Calu3 (cell line): ENCODE data around the gene ZNF780A. TPM values are rescaled to one million over a fixed set of nuclear protein-coding genes. Genes with fewer than 3 reads are reported as not detected.
"Not testable (repeated sequence)": the region's sequence is repeated elsewhere in the genome, so short reads cannot be mapped to it uniquely, and the experiment has no call there.

Experiments used
- BruUV-seq: library from RNA; stranded (reverse); fragments of 400-500 nt; replicated peaks from 2 replicates; lab custom pipeline; 2021; lab: Mats Ljungman, UMichigan
- CTCF ChIA-PET: fragments of 300-600 bp; sonication (Branson Sonifier 250); formaldehyde crosslinking; loops from one replicate; lab custom pipeline; 2022; ENCODE audit warnings: antibody characterized with exemption; lab: Charles Lee
- DNase-seq: peaks from one replicate; pipeline ENCODE4 v3.0.0; 2022
- H3K27ac Mint-ChIP-seq: one replicate; pipeline ENCODE4 v1.8.0; 2022; ENCODE audit warnings: mixed read lengths; ENCODE audit not compliant: unreplicated experiment
- H3K27me3 Mint-ChIP-seq: one replicate; pipeline ENCODE4 v1.8.0; 2022; ENCODE audit warnings: mixed read lengths; ENCODE audit not compliant: unreplicated experiment
- H3K36me3 Mint-ChIP-seq: one replicate; pipeline ENCODE4 v1.8.0; 2022; ENCODE audit warnings: mild to moderate bottlenecking, moderate library complexity, mixed read lengths; ENCODE audit not compliant: insufficient read depth, unreplicated experiment
- H3K4me1 Mint-ChIP-seq: one replicate; pipeline ENCODE4 v1.8.0; 2022; ENCODE audit warnings: mild to moderate bottlenecking, low read depth, mixed read lengths; ENCODE audit not compliant: unreplicated experiment
- H3K4me3 Mint-ChIP-seq: one replicate; pipeline ENCODE4 v1.8.0; 2022; ENCODE audit warnings: mild to moderate bottlenecking, low read depth, moderate library complexity, mixed read lengths; ENCODE audit not compliant: unreplicated experiment
- H3K9me3 Mint-ChIP-seq: one replicate; pipeline ENCODE4 v1.8.0; 2022; ENCODE audit warnings: low read depth, mixed read lengths; ENCODE audit not compliant: unreplicated experiment
- CTCF ChIP-seq: fragments of 200-600 bp; IDR thresholded peaks from one replicate; pipeline ENCODE4 v1.8.0; 2022; ENCODE audit warnings: antibody characterized with exemption; ENCODE audit not compliant: unreplicated experiment
- intact Hi-C: fragments of 100-400 bp; cut with micrococcal nuclease; formaldehyde crosslinking; loops from one replicate; pipeline ENCODE4 v1.10.0; 2022; ENCODE audit not compliant: unreplicated experiment
- total RNA-seq: library from RNA; stranded (reverse); gene quantifications from 2 replicates; pipeline ENCODE4 v1.2.3, GENCODE V29; 2022

The ZNF780A gene
- total RNA-seq, 1 experiment from 2014 or later: 32.6 TPM

GRCh38 chr19:40119380-40119779, 28.6 kb upstream of the ZNF780A start:
- no peak overlapping the region for H3K4me3 Mint-ChIP-seq
- CTCF ChIA-PET: no interaction called here
- H3K27me3 Mint-ChIP-seq: peaks cover 36% of the 10 kb centered on the region
- TF ChIP-seq CTCF: no peak
- no peaks in the 10 kb centered on the region for H3K36me3 Mint-ChIP-seq
- intact Hi-C loops: no loop called here
- H3K9me3 Mint-ChIP-seq: peaks cover 7% of the 10 kb centered on the region
- H3K27ac Mint-ChIP-seq: no peak overlapping the region
- DNase-seq: no peak
- no TSS peak for BruUV-seq
- H3K4me1 Mint-ChIP-seq: no peaks in the 10 kb centered on the region

- BruUV-seq, H3K36me3 Mint-ChIP-seq: not testable (repeated sequence)
These were observed 27.9 kb upstream of the ZNF780A start for GRCh38 chr19:40118638-40119037.

GRCh38 chr19:40116075-40116474, 25.3 kb upstream of the ZNF780A start:
- no peak overlapping the region for H3K4me3 Mint-ChIP-seq
- no peaks in the 10 kb centered on the region for H3K4me1 Mint-ChIP-seq
- CTCF ChIA-PET: interaction anchor here (0.6 kb wide), 1 partner anchor 67 kb away, joined by 4 read pairs; no protein-coding TSS in a partner anchor
- DNase-seq: no peak
- no peaks in the 10 kb centered on the region for H3K36me3 Mint-ChIP-seq
- intact Hi-C loops: no loop called here
- no TSS peak for BruUV-seq
- peaks cover 7% of the 10 kb centered on the region for H3K9me3 Mint-ChIP-seq
- TF ChIP-seq CTCF: no peak
- H3K27me3 Mint-ChIP-seq: peaks cover 19% of the 10 kb centered on the region
- H3K27ac Mint-ChIP-seq: no peak overlapping the region

More at GRCh38 chr19:40118638-40119037, 27.9 kb upstream of the ZNF780A start:
- H3K4me3 Mint-ChIP-seq, H3K27ac Mint-ChIP-seq, intact Hi-C loops, DNase-seq, CTCF ChIA-PET, H3K9me3 Mint-ChIP-seq, H3K4me1 Mint-ChIP-seq: not testable (repeated sequence)
- H3K27me3 Mint-ChIP-seq: peaks cover 30% of the 10 kb centered on the region

GRCh38 chr19:40114119-40114518, 23.4 kb upstream of the ZNF780A start:
- not testable (repeated sequence) for BruUV-seq

GRCh38 chr19:40112271-40112670, 21.5 kb upstream of the ZNF780A start:
- H3K27ac Mint-ChIP-seq, H3K9me3 Mint-ChIP-seq, H3K4me3 Mint-ChIP-seq, DNase-seq, H3K36me3 Mint-ChIP-seq, H3K4me1 Mint-ChIP-seq, intact Hi-C loops, BruUV-seq, H3K27me3 Mint-ChIP-seq: not testable (repeated sequence)
- CTCF ChIA-PET: interaction anchor here (0.7 kb wide), 1 partner anchor 163 kb away, joined by 4 read pairs; no protein-coding TSS in a partner anchor

More at GRCh38 chr19:40114119-40114518, 23.4 kb upstream of the ZNF780A start:
- H3K4me3 Mint-ChIP-seq, H3K4me1 Mint-ChIP-seq, intact Hi-C loops, H3K36me3 Mint-ChIP-seq, DNase-seq, H3K27me3 Mint-ChIP-seq, CTCF ChIA-PET, H3K9me3 Mint-ChIP-seq, H3K27ac Mint-ChIP-seq: not testable (repeated sequence)

- no TSS peak for BruUV-seq
- Mint-ChIP-seq H3K27me3 (no peaks in the 10 kb centered on the region), H3K9me3 (peaks cover 5% of the 10 kb centered on the region), H3K4me3 (no peak overlapping the region), H3K36me3 (no peaks in the 10 kb centered on the region), H3K4me1 (no peaks in the 10 kb centered on the region), H3K27ac (no peak overlapping the region)
- no peak for TF ChIP-seq CTCF
- no peak for DNase-seq
- CTCF ChIA-PET: no interaction called here
- intact Hi-C loops: no loop called here
These were observed 19.8 kb upstream of the ZNF780A start for GRCh38 chr19:40110570-40110969.
